GM12873 (cell line): ENCODE measurements around the gene TMEM179.

Experiments used
- TF ChIP-seq, protein P1 (sequence below): IDR thresholded peaks from 2 replicates; pipeline ENCODE4 v1.5.1; 2012; ENCODE audit warnings: low read depth, mild to moderate bottlenecking, moderate library complexity, low read length, control low read depth; ENCODE audit not compliant: insufficient read depth; ENCODE audit errors: missing control alignments

Gene TMEM179

DNA sequence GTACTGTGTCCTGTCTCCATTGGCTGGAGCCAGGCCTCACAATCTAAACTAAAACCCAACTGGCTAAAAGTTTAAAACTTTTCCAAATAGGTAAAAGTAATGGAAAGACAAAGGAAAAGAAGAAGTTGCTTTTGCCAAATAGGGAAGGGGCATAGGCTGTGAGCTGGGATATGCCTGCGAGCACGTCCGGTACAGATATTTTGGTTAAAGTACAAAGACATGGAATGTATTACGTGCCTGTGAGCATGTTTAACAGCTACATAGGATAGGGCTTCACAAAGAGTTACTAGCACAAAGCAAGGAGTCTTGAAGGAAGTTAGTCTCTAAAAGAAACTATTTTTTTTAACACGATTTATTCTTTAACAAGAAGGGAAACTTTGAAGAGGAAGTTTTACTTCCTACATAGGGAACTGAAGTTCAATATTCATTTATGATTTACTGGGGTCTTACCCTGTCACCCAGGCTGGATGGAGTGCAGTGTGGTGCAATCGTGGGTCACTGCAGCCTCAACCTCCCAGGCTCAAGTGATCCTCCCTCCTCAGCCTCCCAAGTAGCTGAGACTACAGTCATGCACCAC lies 43.0 kb upstream of the TMEM179 start:
- TF ChIP-seq, protein P1, sequence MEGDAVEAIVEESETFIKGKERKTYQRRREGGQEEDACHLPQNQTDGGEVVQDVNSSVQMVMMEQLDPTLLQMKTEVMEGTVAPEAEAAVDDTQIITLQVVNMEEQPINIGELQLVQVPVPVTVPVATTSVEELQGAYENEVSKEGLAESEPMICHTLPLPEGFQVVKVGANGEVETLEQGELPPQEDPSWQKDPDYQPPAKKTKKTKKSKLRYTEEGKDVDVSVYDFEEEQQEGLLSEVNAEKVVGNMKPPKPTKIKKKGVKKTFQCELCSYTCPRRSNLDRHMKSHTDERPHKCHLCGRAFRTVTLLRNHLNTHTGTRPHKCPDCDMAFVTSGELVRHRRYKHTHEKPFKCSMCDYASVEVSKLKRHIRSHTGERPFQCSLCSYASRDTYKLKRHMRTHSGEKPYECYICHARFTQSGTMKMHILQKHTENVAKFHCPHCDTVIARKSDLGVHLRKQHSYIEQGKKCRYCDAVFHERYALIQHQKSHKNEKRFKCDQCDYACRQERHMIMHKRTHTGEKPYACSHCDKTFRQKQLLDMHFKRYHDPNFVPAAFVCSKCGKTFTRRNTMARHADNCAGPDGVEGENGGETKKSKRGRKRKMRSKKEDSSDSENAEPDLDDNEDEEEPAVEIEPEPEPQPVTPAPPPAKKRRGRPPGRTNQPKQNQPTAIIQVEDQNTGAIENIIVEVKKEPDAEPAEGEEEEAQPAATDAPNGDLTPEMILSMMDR = no peak

DNA sequence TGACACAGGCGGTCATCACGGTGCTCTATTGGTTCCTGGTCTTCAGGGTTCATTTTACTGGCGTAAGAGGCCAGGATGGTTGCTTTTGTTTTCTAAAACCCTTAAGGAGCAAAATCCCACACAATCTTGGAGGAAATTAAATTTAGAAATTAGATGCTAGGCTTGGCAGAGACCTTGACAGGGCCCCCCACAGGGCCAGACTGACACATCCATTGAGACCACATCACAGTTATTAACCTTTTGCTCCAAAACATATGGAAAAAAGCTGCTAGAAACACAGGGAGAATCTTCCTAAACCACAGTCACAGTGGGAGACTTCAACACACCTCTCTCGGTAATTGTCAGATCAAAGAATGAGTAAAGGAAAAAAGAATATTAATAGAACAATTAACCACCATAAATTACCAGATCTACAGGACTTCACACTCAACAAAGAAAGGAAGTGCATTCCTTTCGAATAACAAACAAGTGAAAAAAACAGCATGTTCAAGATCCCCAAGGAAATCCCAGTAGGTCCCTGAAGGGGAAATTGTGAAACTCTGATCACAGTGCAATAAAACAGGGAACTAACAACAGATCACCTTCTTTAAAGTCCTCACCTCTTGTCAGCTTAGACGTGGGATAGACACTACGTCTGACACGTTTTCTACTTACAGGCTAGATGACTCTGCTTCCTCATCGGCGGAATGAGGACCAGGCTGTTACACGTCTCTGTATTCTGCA lies 40.2 kb upstream of the TMEM179 start:
- TF ChIP-seq, protein P1 = no peak

DNA sequence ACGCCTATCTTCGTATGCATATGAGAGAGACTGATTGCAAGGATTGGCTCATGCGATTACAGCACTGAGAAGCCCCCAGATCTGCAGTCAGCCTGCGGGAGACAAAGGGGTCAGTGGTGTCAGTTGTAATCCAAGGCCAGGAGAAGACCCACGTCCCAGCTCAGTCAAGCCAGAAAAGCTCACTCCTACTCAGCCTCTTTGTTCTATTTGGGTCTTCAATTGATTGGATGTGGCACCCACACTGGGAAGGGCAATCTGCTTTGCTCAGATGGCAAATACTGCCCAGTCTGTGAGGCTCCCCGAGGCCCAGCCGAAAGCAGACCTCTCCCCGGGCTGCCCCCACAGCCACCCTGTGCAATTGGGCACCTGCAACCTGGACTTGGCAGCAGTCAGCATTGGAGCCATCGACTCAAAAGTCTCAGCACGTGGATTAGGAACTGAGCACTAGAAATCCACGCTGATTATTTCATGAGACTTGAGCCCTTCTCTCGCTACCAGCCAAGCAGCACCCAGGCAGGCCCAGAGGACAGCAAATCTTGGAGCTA lies 39.6 kb upstream of the TMEM179 start:
- TF ChIP-seq, protein P1 = no peak

DNA sequence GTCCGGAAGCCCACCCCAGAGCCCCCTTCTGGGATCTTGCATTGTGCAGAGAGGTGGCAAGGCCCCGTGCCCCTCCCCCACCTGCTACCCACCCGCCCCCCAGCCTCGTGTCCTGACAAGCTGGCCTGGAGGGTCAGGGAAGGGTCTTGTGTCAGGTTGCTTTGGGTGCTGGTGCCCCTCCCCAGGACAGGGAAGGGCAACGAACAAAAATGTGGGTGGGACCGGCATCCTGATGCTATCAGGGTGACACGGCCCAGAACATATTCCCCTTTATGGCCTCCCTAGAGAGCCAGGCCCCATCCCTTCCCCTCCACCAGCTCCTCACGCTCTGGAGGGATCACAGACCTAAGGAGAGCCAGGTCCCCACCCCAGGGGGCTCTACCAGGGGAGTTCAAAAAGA lies 38.7 kb upstream of the TMEM179 start:
- TF ChIP-seq, protein P1 = no peak

DNA sequence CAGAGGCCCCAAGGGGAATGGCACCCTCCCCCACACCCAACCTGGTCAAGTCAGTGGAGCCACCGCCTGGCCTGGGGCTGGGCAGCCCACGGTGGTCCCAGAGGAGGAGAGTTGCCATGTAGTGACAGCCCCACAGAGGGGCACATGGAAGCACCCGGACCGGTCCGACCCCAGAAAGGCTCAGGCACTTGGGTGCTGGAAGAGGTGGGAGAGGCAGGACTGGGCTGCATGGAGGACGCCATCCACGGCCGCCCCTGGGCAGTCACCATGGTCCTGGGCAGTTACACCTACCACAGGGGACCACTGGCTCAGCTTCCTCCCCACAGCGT lies 37.9 kb upstream of the TMEM179 start:
- TF ChIP-seq, protein P1 = no peak

DNA sequence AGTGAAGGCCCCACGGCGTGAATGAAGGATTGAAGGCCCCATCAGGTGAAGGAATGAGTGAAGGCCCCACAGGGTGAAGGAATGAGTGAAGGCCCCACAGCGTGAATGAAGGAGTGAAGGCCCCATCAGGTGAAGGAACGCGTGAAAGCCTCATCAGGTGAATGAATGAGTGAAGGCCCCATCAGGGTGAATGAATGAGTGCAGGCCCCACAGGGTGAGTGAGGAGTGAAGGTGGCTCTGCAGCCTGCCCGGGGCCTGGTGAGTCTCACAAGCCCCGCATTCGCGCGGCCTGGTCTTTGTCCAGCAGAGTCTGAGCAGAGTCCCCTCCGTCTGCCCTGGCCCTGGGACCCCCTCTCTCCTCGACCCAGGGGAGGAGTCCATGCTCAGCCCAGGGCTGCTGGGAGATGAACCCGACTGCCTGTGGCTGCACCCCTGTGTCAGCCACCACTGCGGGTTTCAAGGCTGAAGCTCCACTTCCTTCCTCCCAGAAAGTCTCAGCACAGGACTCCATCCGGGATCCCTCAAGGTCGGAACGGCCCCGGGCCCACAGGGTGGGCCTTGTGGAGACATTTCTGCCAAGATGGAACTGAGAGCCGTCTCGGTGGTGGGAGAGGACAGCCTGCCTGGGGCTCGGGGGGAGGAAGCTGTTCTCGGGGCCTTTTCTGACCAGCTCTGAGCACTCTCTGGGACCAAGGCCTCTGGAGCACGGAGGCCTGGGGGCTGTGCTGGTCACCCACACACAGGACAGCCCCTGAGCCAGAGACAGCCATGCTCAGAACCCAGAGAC lies 37.4 kb upstream of the TMEM179 start:
- TF ChIP-seq, protein P1 = no peak

DNA sequence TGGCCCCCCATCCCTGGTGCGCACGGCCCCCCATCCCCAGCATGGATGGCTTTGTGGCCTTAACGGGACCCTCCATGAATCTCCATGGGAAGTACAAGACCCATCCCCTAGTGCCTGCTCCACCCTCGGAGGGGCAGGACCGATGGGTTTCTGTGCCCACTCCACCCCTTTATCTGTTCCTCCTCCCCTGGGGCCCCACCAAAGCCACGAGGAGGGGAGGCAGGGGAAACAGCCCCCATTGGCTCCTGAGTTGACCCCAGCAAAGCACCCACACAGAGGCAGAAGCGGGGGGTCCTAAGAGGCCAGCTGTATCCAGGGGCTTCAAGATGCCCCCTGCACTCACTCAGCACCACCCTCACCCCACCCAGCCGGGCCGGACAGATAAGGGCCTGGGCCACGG lies 36.1 kb upstream of the TMEM179 start:
- TF ChIP-seq, protein P1 = no peak
